ENCODE results near the gene ULK3.

DNA sequence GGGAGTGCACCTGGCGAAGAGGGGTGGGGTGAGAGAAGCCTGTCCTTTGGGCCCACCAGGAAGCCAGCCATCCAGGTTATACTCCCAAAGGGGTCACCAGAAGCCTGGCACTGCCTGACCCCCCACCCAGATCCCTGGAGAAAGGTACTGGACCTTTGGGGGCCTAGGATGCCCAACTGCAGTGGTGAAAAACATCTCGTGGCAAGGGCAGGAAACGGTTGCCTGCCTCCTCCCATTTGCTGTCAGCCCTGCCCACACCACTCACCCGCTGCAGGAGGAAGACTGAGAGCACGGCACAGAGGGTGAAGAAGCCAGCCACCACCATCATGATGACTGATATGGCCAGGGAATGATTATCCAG lies 2.2 kb upstream of the ULK3 start:
- TF ChIP-seq ZNF274 (IDR thresholded peaks at IDR 0.05; ENCODE audit: low read depth, low read length) (no peak), YY1 (IDR thresholded peaks at IDR 0.05; ENCODE audit: insufficient read depth, insufficient read length) (no peak), SUZ12 (IDR thresholded peaks at IDR 0.05; ENCODE audit: extremely low read depth, insufficient read depth, insufficient read length) (no peak)
